ENCODE results near the gene CHRNA10. TPM values are rescaled to one million over a fixed set of nuclear protein-coding genes. Genes with fewer than 3 reads are reported as not detected.

Gene CHRNA10
- total RNA-seq, 1 donor = 1.1 TPM

DNA sequence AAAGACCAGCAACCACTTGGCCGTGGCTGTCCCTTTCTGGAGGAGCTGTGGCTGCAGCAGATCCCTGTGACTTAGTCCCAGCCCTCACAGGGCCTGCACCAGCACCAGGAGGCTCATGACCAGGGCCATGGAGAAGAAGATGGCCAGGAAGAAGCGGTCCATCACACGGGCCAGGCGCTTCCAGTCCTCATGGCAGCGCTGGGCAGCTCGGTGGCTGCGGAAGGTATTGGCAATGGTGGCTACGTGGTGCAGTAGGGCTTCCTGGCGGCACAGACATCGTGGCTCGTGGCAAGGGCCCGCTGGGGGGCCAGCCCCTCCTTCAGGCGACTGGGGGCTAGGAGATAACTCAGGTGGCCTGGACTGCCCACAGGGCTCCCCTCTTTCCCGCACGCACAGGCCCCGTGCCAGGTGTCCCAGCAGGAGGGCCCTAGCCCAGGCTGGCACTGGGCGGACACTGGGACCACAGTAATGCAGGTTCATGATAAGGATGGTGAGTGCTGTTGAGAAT is 5.1 kb downstream of the CHRNA10 start:
- DNase-seq (ENCODE audit: low read depth) = no peak
- no peak overlapping the region for H3K4me3 ChIP-seq (ENCODE audit: low read depth, low read length)
- TF ChIP-seq, protein P1, sequence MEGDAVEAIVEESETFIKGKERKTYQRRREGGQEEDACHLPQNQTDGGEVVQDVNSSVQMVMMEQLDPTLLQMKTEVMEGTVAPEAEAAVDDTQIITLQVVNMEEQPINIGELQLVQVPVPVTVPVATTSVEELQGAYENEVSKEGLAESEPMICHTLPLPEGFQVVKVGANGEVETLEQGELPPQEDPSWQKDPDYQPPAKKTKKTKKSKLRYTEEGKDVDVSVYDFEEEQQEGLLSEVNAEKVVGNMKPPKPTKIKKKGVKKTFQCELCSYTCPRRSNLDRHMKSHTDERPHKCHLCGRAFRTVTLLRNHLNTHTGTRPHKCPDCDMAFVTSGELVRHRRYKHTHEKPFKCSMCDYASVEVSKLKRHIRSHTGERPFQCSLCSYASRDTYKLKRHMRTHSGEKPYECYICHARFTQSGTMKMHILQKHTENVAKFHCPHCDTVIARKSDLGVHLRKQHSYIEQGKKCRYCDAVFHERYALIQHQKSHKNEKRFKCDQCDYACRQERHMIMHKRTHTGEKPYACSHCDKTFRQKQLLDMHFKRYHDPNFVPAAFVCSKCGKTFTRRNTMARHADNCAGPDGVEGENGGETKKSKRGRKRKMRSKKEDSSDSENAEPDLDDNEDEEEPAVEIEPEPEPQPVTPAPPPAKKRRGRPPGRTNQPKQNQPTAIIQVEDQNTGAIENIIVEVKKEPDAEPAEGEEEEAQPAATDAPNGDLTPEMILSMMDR (IDR thresholded peaks at IDR 0.05; ENCODE audit: insufficient read depth, low read length) = no peak

DNA sequence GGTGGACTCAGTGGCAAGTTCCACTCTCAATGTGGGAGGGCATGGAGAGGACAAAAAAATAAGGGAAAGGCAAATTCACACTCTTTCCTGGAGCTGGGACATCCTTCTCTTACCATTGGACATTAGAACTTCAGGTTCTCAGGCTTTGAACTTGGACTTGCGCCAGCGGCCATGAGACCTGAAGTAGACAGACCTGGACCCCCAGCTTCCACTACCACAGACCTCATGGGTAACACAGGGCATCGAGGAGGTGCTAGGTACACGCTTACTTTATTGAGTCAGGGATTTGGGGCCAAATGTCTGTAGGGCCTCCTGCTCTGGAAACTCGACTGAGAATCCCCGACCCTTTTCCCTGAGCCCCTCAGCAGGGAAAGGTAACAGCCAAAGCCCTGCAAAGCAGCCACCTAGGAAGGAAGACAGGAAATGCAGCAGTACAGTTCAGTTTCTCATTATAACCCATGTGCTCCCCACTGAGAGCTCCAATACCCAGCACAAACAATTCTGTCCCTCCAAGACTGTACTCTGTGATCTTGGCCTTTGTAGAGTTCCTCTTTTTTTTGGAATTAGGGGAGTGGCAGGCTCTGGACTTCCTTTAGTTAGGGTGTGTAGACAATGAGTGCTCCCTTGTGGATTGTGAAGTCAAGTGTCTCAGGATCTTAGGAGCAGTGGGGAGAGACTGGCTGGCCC is 5.7 kb downstream of the CHRNA10 start:
- H3K4me3 ChIP-seq (ENCODE audit: low read depth, low read length) = no peak overlapping the region
- no peak for DNase-seq (ENCODE audit: low read depth)

DNA sequence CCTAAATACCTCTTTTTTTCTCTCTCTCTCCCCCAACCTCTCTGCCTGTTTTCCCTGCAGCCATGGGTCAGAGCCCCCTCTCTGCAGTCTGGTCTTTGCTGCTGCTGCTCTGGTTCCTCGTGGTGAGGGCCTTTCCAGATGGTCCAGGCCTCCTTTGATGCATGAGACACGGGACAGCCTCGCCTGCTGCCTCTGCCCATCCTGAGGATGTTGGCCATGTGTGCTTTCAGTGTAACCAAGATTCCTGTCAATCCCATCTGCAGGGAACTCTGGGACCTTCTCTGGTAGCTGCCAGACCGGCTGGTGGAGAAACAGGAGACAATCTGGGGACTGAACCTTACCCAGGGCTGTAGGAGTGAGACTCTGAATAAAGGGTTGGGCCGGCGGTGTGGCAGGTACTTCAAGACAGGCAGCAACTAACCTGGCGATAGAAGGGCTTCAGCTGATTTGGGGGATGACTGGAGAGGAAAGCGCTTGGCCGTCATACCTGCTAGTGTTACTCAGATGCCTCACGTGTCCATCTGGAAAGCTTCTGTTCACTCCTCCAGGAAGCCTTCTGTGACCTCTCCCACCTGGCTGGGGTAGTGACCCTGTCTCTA is 7.1 kb downstream of the CHRNA10 start:
- DNase-seq (ENCODE audit: low read depth) = no peak
- TF ChIP-seq, protein P1 (IDR thresholded peaks at IDR 0.05; ENCODE audit: insufficient read depth, low read length) = no peak
- no peak overlapping the region for H3K4me3 ChIP-seq (ENCODE audit: low read depth, low read length)

More for the DNA sequence above, 5.7 kb downstream of the CHRNA10 start:
- TF ChIP-seq, protein P1 (IDR thresholded peaks at IDR 0.05; ENCODE audit: insufficient read depth, low read length) = no peak

DNA sequence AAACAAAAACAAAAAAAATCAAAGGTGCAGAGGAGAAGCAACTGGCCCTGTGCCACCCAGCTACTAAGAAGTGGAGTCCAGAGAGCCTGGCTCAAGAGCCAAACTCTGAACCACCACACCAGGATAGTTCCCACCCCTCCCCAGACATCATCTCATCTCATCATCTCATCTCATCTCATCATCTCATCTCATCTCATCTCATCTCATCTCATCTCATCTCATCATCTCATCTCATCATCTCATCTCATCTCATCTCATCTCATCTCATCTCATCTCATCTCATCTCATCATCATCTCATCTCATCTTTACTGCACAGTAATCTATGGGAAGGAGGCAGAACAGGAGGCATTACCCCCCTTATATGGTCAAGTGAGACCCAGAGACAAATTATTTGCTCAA is 8.3 kb downstream of the CHRNA10 start:
- TF ChIP-seq, protein P1 (IDR thresholded peaks at IDR 0.05; ENCODE audit: insufficient read depth, low read length) = no peak
- no peak for DNase-seq (ENCODE audit: low read depth)
- H3K4me3 ChIP-seq (ENCODE audit: low read depth, low read length) = no peak overlapping the region

DNA sequence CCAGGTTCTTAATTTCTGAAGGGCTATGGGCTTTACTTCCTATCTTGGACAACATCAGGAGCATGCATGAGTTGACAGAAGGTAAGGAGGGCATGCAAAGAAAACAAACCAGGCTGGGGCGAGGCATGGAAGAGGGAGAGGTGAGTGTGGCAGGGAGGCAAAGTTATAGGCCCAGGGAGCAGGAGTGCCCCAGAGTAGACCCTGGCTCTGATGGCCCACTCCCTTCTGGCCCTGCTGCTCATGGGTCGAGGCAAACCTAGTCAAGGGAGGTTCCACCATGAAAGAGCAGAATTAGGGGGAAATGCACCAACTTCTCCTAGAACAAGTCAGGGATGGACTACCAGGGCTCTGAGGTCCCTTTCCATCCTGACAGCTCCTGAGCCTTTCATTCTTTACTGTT is 10.2 kb downstream of the CHRNA10 start:
- H3K4me3 ChIP-seq (ENCODE audit: low read depth, low read length) = no peak overlapping the region
- no peak for DNase-seq (ENCODE audit: low read depth)

DNA sequence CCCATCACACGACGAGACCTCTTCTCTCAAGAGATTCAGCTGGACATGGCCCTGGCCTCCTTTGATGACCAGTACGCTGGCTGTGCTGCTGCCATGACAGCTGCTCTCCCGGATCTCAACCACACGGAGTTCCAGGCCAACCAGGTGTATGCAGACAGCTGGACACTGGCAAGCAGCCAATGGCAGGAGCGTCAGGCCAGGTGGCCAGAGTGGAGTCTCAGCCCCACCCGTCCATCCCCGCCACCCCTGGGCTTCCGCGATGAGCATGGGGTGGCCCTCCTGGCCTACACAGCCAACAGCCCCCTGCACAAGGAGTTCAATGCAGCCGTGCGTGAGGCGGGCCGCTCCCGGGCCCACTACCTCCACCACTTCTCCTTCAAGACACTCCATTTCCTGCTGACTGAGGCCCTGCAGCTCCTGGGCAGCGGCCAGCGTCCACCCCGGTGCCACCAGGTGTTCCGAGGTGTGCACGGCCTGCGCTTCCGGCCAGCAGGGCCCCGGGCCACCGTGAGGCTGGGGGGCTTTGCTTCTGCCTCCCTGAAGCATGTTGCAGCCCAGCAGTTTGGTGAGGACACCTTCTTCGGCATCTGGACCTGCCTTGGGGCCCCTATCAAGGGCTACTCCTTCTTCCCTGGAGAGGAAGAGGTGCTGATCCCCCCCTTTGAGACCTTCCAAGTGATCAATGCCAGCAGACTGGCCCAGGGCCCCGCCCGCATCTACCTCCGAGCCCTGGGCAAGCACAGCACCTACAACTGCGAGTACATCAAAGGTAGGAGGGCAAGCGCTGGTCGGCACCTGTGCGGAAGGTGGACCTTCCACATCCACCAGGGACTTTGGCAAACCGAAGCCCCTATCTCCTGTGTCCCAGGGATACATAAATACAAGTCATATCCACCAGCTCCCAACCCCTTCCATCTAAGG is 11.3 kb downstream of the CHRNA10 start:
- TF ChIP-seq, protein P1 (IDR thresholded peaks at IDR 0.05; ENCODE audit: insufficient read depth, low read length) = no peak
- H3K4me3 ChIP-seq (ENCODE audit: low read depth, low read length) = no peak overlapping the region
- DNase-seq (ENCODE audit: low read depth) = no peak

More for the DNA sequence above, 10.2 kb downstream of the CHRNA10 start:
- TF ChIP-seq, protein P1 (IDR thresholded peaks at IDR 0.05; ENCODE audit: insufficient read depth, low read length) = no peak

Data from fibroblast of the aortic adventitia (primary cell).